ENCODE data around the gene FMNL2.

FMNL2 gene

GRCh38 chr2:152623775-152624174 lies 288.8 kb downstream of the FMNL2 start:
- in situ Hi-C loops (cut with HindIII; ENCODE audit: low sequenced_read_pairs): loop anchor here (5.0 kb wide), 1 partner anchor 41 kb away; no protein-coding TSS in a partner anchor

GRCh38 chr2:152624805-152625204 lies 289.8 kb downstream of the FMNL2 start:
- in situ Hi-C loops (cut with HindIII; ENCODE audit: low sequenced_read_pairs): loop anchor here (5.0 to 25.0 kb wide), 2 partner anchors 43 to 463 kb away; no protein-coding TSS in a partner anchor

GRCh38 chr2:152626911-152627339 lies 292.0 kb downstream of the FMNL2 start:
- in situ Hi-C loops (cut with HindIII; ENCODE audit: low sequenced_read_pairs): loop anchor here (25.0 kb wide), 1 partner anchor 465 kb away; no protein-coding TSS in a partner anchor

- in situ Hi-C loops (cut with HindIII; ENCODE audit: low sequenced_read_pairs): loop anchor here (25.0 kb wide), 1 partner anchor 465 kb away; no protein-coding TSS in a partner anchor
Observed at GRCh38 chr2:152627351-152627957, 292.5 kb downstream of the FMNL2 start.

GRCh38 chr2:152629202-152629601 lies 294.2 kb downstream of the FMNL2 start:
- in situ Hi-C loops (cut with HindIII; ENCODE audit: low sequenced_read_pairs): loop anchor here (25.0 kb wide), 1 partner anchor 467 kb away; no protein-coding TSS in a partner anchor

GRCh38 chr2:152630466-152630865 lies 295.5 kb downstream of the FMNL2 start:
- in situ Hi-C loops (cut with HindIII; ENCODE audit: low sequenced_read_pairs): loop anchor here (25.0 kb wide), 1 partner anchor 468 kb away; no protein-coding TSS in a partner anchor

GRCh38 chr2:152632736-152633135 lies 297.8 kb downstream of the FMNL2 start:
- in situ Hi-C loops (cut with HindIII; ENCODE audit: low sequenced_read_pairs): loop anchor here (25.0 kb wide), 1 partner anchor 470 kb away; no protein-coding TSS in a partner anchor

- in situ Hi-C loops (cut with HindIII; ENCODE audit: low sequenced_read_pairs): loop anchor here (25.0 kb wide), 1 partner anchor 473 kb away; no protein-coding TSS in a partner anchor
Observed at GRCh38 chr2:152635635-152636298, 300.8 kb downstream of the FMNL2 start.

- in situ Hi-C loops (cut with HindIII; ENCODE audit: low sequenced_read_pairs): loop anchor here (25.0 kb wide), 1 partner anchor 475 kb away; no protein-coding TSS in a partner anchor
Observed at GRCh38 chr2:152637251-152637650, 302.3 kb downstream of the FMNL2 start.

- in situ Hi-C loops (cut with HindIII; ENCODE audit: low sequenced_read_pairs): loop anchor here (25.0 kb wide), 1 partner anchor 476 kb away; no protein-coding TSS in a partner anchor
Observed at GRCh38 chr2:152638056-152638455, 303.1 kb downstream of the FMNL2 start.

GRCh38 chr2:152638590-152638989 lies 303.6 kb downstream of the FMNL2 start:
- in situ Hi-C loops (cut with HindIII; ENCODE audit: low sequenced_read_pairs): loop anchor here (25.0 kb wide), 1 partner anchor 476 kb away; no protein-coding TSS in a partner anchor

GRCh38 chr2:152644189-152644873 lies 309.4 kb downstream of the FMNL2 start:
- in situ Hi-C loops (cut with HindIII; ENCODE audit: low sequenced_read_pairs): loop anchor here (25.0 kb wide), 1 partner anchor 482 kb away; no protein-coding TSS in a partner anchor

- in situ Hi-C loops (cut with HindIII; ENCODE audit: low sequenced_read_pairs): loop anchor here (25.0 kb wide), 1 partner anchor 484 kb away; no protein-coding TSS in a partner anchor
Observed at GRCh38 chr2:152646264-152646663, 311.3 kb downstream of the FMNL2 start.

- in situ Hi-C loops (cut with HindIII; ENCODE audit: low sequenced_read_pairs): loop anchor here (25.0 kb wide), 1 partner anchor 484 kb away; no protein-coding TSS in a partner anchor
Observed at GRCh38 chr2:152646775-152647174, 311.8 kb downstream of the FMNL2 start.

GRCh38 chr2:152647552-152647951 lies 312.6 kb downstream of the FMNL2 start:
- in situ Hi-C loops (cut with HindIII; ENCODE audit: low sequenced_read_pairs): loop anchor here (25.0 kb wide), 1 partner anchor 485 kb away; no protein-coding TSS in a partner anchor

GRCh38 chr2:152648336-152648735 lies 313.4 kb downstream of the FMNL2 start:
- in situ Hi-C loops (cut with HindIII; ENCODE audit: low sequenced_read_pairs): loop anchor here (25.0 kb wide), 1 partner anchor 486 kb away; no protein-coding TSS in a partner anchor

GRCh38 chr2:152649997-152650396 lies 315.0 kb downstream of the FMNL2 start:
- in situ Hi-C loops (cut with HindIII; ENCODE audit: low sequenced_read_pairs): loop anchor here (25.0 kb wide), 1 partner anchor 488 kb away; no protein-coding TSS in a partner anchor

GRCh38 chr2:152650768-152651371 lies 315.9 kb downstream of the FMNL2 start:
- in situ Hi-C loops (cut with HindIII; ENCODE audit: low sequenced_read_pairs): no loop called here

- in situ Hi-C loops (cut with HindIII; ENCODE audit: low sequenced_read_pairs): no loop called here
Observed at GRCh38 chr2:152651834-152652233, 316.9 kb downstream of the FMNL2 start.

- in situ Hi-C loops (cut with HindIII; ENCODE audit: low sequenced_read_pairs): no loop called here
Observed at GRCh38 chr2:152655880-152656279, 320.9 kb downstream of the FMNL2 start.
